MCF 10A (cell line): ENCODE results near the gene ELAPOR1. TPM values are rescaled to one million over a fixed set of nuclear protein-coding genes. Genes with fewer than 3 reads are reported as not detected.

Experiments
- BruUV-seq: library from RNA; stranded (reverse); fragments of 400-500 nt; replicated peaks from 2 replicates; lab custom pipeline; 2021; lab: Mats Ljungman, UMichigan
- CTCF ChIA-PET: fragments of 300-600 bp; sonication (Branson Sonifier 250); formaldehyde crosslinking; extraction: SDS; loops from one replicate; lab custom pipeline; 2021; ENCODE audit warnings: antibody characterized with exemption, inconsistent platforms; lab: Yijun Ruan, JAX
- POLR2A ChIA-PET: fragments of 300-600, 350-650 bp; sonication (Branson Sonifier 250); formaldehyde crosslinking; extraction: SDS; loops from one replicate; lab custom pipeline; 2020; ENCODE audit warnings: antibody characterized with exemption, inconsistent platforms; lab: Yijun Ruan, JAX
- DNase-seq: peaks from one replicate; pipeline ENCODE4 v3.0.0-alpha.2; 2018; ENCODE audit not compliant: unreplicated experiment
- H3K27ac Mint-ChIP-seq: one replicate; pipeline ENCODE4 v1.8.0; 2022; ENCODE audit warnings: mild to moderate bottlenecking, low read depth, mixed read lengths; ENCODE audit not compliant: unreplicated experiment
- H3K27me3 Mint-ChIP-seq: one replicate; pipeline ENCODE4 v1.8.0; 2022; ENCODE audit warnings: mixed read lengths; ENCODE audit not compliant: insufficient read depth, unreplicated experiment
- H3K36me3 Mint-ChIP-seq: one replicate; pipeline ENCODE4 v1.8.0; 2022; ENCODE audit warnings: mild to moderate bottlenecking, moderate library complexity, mixed read lengths; ENCODE audit not compliant: insufficient read depth, unreplicated experiment
- H3K4me1 Mint-ChIP-seq: one replicate; pipeline ENCODE4 v1.8.0; 2022; ENCODE audit warnings: mixed read lengths; ENCODE audit not compliant: insufficient read depth, unreplicated experiment
- H3K4me3 Mint-ChIP-seq: one replicate; pipeline ENCODE4 v1.8.0; 2022; ENCODE audit warnings: mild to moderate bottlenecking, moderate library complexity, mixed read lengths; ENCODE audit not compliant: unreplicated experiment
- H3K9me3 Mint-ChIP-seq: one replicate; pipeline ENCODE4 v1.8.0; 2022; ENCODE audit warnings: mixed read lengths; ENCODE audit not compliant: unreplicated experiment
- CTCF ChIP-seq: fragments of 200-600 bp; IDR thresholded peaks from one replicate; pipeline ENCODE4 v1.8.0; 2022; ENCODE audit warnings: antibody characterized with exemption, mild to moderate bottlenecking; ENCODE audit not compliant: unreplicated experiment
- intact Hi-C: fragments of 100-400 bp; cut with micrococcal nuclease; formaldehyde crosslinking; loops from 2 replicates; pipeline ENCODE4 v1.14.1; 2022
- total RNA-seq: library from RNA; stranded (reverse); gene quantifications from 2 replicates; pipeline ENCODE4 v1.2.3, GENCODE V29; 2022

ELAPOR1 gene
- total RNA-seq, 1 experiment from 2014 or later = 0.58 TPM

GRCh38 chr1:109096120-109096519, 17.8 kb upstream of the ELAPOR1 start:
- intact Hi-C loops = no loop called here
- ChIA-PET POLR2A (interaction anchor here (0.6 to 1.4 kb wide), 6 partner anchors 12 to 173 kb away, joined by 3 to 9 read pairs (median 3); partner anchors contain the start of gene TAF13), CTCF (interaction anchor here (0.5 to 0.9 kb wide), 7 partner anchors 22 to 436 kb away, joined by 3 to 4 read pairs (median 3); no protein-coding TSS in a partner anchor)
- no peak overlapping the region for H3K27ac Mint-ChIP-seq
- H3K4me3 Mint-ChIP-seq = no peak overlapping the region
- H3K36me3 Mint-ChIP-seq = peaks cover 59% of the 10 kb centered on the region
- no peak for TF ChIP-seq CTCF
- no peaks in the 10 kb centered on the region for H3K9me3 Mint-ChIP-seq
- DNase-seq = no peak
- H3K4me1 Mint-ChIP-seq = peaks cover 12% of the 10 kb centered on the region
- BruUV-seq = no TSS peak
- no peaks in the 10 kb centered on the region for H3K27me3 Mint-ChIP-seq

GRCh38 chr1:109099938-109100773, 13.8 kb upstream of the ELAPOR1 start:
- Mint-ChIP-seq H3K9me3 (no peaks in the 10 kb centered on the region), H3K27ac (peak overlapping the region; percentile 96), H3K36me3 (peaks cover 39% of the 10 kb centered on the region), H3K4me1 (peaks cover 7% of the 10 kb centered on the region), H3K4me3 (peak overlapping the region; percentile 97), H3K27me3 (no peaks in the 10 kb centered on the region)
- CTCF ChIA-PET = interaction anchor here (0.5 to 2.4 kb wide), 44 partner anchors 9 to 1980 kb away, joined by 3 to 19 read pairs (median 4); partner anchors contain the start of genes CLCC1, PRPF38B, TAF13 and TMEM167B
- peak; percentile 56 for TF ChIP-seq CTCF
- intact Hi-C loops = loop anchor here (1.0 kb wide), 1 partner anchor 59 kb away; no protein-coding TSS in a partner anchor
- peak; percentile 97 for DNase-seq
- TSS peak; percentile 81 for BruUV-seq
- POLR2A ChIA-PET = interaction anchor here (0.6 to 3.2 kb wide), 47 partner anchors 9 to 900 kb away, joined by 3 to 97 read pairs (median 5); partner anchors contain the start of genes CELSR2, CLCC1, ELAPOR1 and PRPF38B

GRCh38 chr1:109104364-109105151, 9.4 kb upstream of the ELAPOR1 start:
- Mint-ChIP-seq H3K36me3 (peaks cover 32% of the 10 kb centered on the region), H3K4me1 (peaks cover 7% of the 10 kb centered on the region), H3K27me3 (no peaks in the 10 kb centered on the region), H3K27ac (no peak overlapping the region), H3K9me3 (no peaks in the 10 kb centered on the region), H3K4me3 (no peak overlapping the region)
- CTCF ChIA-PET = interaction anchor here (0.7 to 1.2 kb wide), 2 partner anchors 10 to 45 kb away, joined by 3 to 5 read pairs; no protein-coding TSS in a partner anchor
- POLR2A ChIA-PET = interaction anchor here (1.2 to 1.4 kb wide), 3 partner anchors 13 to 62 kb away, joined by 3 to 6 read pairs (median 5); partner anchors contain the start of genes TAF13 and WDR47
- TF ChIP-seq CTCF = no peak
- no TSS peak for BruUV-seq
- DNase-seq = peak; percentile 47
- intact Hi-C loops = no loop called here
